T-helper 22 cell (primary cell): Measurements from ENCODE around the gene CARD10.

Experiments used
- DNase-seq: peaks from one replicate; pipeline ENCODE4 v3.0.0-alpha.2; 2020; ENCODE audit warnings: low read depth

CARD10 gene

DNA sequence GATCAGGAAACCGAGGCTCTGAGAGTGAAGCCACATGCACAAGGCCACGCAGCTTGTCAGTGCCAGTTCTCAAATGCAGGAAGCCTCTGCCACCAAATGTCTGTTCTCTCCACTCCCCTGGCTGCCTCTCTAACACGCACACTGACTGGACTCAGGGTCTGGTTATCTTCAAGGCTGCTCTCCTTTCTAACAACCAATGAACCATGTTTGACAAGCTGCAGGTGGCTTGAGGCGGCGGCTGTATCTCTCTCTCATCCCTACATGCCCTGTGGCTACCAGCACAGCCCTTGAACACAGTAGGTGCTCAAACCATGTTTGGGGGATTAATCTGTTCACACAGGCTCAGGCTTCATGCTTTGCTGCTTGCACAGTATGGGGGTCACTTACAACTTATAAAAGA, 56.8 kb downstream of the CARD10 start:
- DNase-seq = no peak

GRCh38 chr22:37461961-37462360, 57.3 kb downstream of the CARD10 start:
- DNase-seq = no peak

- no peak for DNase-seq
Measured at GRCh38 chr22:37460684-37461083, 58.5 kb downstream of the CARD10 start.

- DNase-seq = no peak
Measured at GRCh38 chr22:37459206-37459605, 60.0 kb downstream of the CARD10 start.

DNA sequence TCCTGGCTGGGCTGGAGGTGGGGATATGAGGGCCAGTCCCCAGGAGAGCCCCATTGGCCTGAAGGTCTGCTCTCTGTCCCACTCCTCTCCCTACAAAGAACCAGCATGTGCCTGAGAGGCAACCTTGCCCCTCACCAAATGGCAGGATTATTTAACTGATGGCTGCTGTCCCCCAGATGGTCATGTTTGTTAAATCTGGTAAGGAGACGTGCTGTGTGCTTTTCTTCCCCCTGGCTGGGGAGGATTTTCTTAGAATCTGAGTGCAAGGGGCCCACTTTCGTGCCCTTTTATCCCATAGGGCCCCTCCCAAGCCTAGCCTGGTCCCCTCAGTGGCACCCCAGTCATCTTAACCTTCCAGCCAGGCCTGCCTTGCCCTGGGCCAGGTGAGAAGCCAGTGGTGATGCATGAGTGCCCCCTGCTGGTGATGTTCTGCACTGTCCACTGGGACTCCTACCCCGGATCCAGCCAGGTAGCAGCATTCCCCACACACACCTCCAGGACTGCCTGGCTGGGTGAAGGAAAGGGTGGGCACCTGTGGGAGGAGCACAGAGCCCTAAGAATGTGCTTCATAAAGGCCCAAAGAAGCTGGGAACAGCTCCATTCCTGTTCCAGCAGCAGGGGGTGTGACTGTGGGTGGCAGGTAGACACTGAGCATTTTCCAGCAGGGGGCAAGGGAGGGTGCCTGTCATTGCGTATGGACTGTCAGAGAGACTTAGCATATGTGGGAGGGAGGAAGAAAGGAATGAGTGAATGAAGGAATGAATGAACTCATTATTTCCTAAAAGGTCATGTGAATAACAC, 61.9 kb downstream of the CARD10 start:
- peak; percentile 39 for DNase-seq

- no peak for DNase-seq
Measured at GRCh38 chr22:37456346-37456745, 62.9 kb downstream of the CARD10 start.

DNA sequence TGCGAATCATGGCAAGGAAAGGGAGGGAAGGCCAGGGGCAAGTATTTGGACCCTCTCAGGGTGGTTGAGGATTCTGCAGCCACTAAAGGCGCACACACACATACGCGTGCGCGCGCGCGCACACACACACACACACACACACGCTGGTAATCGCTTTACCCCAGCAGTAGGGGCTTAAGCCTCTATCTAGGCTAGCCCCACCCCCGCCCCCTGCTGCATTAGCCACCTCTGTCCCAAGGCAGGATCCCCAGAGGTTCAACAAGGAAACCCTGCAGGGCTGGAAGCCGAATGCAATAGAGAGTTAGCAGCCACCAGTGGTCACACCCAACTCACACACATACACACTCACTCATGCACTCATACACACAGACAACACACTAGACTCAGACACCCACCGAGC, 63.3 kb downstream of the CARD10 start:
- DNase-seq = no peak

DNA sequence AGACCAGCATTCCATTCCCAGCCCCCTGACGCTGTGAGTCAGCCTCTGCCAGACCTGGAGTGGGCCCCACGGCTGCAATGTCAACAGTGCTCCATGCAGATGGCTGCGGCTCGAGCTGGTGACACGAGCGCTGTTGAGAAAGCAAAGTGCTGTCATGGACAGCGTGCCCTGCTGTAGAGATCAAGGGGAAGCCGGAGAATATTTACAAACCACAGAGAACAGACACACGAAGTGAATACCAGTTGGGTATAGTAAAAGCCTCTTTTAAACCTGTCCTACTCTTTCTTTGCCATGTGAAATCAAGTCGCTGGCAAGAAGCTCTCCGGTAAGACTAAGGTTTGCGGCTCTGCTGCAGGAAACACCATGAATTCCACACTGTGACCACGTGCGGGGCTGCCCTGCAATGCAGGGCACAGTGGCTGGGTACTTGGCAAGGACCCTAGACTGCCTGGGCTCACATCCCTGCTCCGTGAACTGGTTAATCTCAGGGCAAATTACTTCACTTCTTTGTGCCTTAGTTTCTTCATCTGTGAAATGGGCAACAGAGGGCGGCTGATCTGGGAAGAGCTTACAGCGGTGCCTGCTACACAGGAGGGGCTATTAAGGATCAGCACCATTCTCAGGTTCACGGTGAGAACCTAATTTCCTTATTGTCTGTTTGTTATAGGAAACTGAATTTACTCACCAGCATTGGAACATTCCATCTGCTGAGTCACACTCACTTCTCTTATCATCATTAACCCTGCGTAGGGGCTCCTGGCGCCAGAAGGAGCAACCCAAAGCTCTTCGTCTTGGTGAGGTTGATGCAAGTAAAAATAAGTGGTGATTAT, 64.1 kb downstream of the CARD10 start:
- no peak for DNase-seq

DNA sequence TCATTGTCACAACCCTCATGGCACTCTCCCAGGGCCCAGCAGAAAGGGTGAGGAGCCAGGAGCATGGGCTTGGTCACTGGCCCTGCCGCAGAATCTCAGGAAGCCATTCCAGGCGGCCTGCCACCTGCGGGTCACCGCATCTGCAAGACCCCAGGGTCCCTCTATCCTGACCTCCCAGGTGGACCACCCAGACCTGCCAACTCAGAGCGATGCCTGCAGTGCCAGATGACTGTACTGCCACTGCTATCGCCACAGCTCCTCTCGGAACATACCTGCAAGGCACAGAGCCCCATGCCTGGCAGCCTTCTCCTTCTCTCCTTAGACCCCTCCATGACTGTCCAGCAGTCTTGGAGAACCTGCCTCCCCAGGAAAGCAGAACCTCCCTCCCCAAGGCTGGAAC, 65.5 kb downstream of the CARD10 start:
- DNase-seq = no peak

GRCh38 chr22:37451218-37451617, 68.0 kb downstream of the CARD10 start:
- DNase-seq = no peak

DNA sequence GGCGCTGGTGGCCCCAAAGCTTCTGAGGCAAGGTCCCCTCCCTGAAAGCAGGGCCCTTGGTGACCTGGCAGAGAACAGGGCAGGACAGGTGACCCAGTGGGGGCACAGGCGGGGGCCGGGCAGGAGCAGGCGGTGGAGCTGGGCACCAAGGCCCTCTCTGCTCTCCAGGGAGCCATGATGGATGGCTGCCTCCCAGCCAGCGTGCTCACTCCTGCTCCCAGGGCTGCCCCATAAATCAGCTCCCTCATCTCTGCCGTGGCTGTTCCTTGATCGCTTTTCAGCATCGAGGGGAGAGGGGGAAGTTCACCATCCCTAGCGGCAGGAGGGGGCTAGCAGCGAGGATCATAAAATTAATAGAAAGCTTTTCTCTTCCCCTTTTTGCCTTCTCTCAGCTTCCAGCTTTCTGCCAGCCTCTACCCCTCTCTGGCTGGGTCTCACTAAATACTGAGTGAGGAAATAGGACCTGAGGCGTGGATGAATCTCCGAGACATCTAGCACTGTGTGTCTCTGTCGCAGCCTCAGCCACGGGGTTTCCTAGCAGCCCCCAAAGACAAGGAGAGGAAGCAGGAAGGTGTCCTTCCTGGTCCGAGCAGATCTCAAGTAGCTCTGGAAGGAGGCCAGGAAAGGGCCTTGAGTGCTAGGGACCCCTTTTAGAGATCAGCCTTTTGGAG, 69.7 kb downstream of the CARD10 start:
- no peak for DNase-seq

DNA sequence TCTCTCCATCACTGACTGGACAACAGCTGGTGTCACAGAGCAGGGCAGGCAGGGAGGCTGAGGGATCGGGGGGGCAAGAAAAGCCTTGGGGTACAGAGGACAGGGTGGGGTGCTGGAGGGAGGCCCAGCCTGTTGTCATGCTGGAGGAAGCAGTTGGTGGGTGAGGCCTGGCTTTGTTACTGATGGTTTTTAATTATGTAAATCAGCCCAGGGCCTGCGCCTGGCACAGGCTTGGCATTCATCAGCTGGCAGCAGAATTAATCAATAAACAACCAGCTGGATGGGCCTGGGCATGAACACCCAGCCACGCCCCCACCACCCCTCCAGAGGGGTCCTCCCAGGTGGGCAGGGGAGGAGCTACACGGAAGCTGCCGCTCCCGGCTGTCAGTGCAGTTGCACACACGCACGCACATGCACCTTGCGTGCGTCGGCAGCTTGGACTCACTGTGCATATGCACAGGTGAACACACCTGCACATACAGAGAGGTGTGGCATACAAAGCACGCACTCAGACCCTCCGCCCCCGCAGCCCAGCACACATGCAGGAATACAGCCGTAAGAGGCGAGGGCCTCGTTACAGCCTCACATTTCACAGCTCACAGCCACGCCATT, 70.6 kb downstream of the CARD10 start:
- DNase-seq = no peak

DNA sequence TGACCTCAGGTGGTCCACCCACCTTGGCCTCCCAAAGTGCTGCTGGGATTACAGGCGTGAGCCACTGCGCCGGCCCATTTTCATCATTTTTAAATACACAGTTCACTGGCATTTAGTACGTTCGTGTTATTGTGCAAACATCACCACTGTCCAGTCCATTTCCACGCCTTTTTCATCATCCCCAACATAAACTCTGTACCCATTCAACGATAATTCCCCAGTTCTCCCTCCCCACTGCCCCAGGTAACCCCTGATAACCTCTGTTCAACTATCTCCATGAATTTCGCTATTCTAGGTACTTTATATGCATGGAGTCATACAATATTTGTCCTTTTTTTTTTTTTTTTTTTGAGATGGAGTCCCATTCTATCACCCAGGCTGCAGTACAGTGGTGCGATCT, 73.7 kb downstream of the CARD10 start:
- DNase-seq = no peak

DNA sequence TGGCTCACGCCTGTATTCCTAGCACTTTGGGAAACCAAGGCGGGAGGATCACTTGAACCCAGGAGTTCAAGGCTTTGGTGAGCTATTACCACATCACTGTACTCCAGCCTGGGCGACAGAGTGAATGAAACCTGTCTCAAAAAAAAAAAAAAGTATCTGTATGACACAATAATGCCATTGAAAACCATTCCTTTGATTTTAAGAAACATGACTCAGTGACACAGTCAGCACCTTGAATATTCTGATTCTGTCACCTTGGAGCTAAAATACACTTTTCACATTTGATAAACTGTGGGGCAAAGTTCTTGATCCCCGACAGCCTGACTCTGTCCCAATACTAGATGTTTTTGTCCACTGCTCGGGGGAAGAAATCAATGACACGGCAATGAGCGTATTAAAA, 75.2 kb downstream of the CARD10 start:
- no peak for DNase-seq

- DNase-seq = no peak
Measured at GRCh38 chr22:37443086-37443485, 76.1 kb downstream of the CARD10 start.

DNA sequence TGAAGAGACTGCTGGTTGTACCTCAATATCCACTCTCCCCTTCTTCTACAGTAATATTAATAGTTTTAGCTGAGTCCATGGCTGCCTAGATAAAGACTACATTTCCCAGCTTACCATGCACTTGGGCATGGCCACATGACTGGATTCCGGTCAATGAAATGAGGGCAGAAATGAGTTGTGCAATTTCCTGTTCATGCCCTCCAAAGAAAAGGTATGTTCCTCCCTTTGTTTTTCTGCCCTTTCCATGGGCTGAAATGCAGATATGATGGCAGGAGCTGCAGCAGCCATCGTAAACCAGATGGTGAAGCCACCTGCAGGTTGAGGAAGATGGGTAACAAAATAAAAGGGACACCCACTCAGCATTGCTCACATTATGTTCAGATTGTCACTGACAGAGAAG, 76.7 kb downstream of the CARD10 start:
- DNase-seq = no peak

DNA sequence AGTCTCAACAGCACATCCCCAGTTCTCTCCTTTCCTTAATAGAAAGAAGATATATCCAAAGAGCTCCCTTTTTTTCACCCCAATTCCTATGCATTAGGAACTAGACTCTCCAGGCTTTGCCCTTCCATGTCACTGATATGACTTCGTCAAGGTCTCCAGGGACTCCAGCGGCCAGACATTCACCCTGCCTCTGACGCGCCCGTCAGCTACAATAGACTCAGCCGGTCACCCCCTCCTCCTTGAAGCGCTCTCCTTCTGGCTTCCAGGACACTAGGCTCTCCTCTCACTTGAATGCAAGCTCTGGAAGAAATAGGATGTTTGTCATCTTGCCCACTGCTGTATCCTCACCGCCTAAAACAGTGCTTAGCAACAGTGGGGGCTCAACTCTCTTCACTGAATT, 77.1 kb downstream of the CARD10 start:
- no peak for DNase-seq

DNA sequence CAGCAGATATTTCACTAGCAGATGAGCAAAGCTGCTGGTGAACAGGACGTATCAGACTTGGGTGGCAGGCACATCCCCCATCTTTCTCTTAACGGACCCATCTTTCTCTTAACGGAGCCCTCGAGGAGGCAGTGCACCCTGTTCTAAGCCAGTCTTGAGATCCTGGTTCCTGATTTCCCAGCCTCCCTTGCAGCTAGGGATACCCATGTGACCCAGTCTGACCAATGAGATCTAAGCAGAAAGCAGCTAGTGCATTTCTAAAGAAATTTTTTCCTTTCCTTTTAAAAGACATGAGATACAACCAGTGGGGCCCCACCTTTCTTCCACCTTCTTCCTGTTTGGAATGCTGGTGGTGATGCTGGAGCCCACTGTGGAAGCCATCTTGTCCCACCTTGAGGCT, 78.3 kb downstream of the CARD10 start:
- no peak for DNase-seq
